ENCODE measurements around the gene TXNRD2.

TXNRD2 gene

DNA sequence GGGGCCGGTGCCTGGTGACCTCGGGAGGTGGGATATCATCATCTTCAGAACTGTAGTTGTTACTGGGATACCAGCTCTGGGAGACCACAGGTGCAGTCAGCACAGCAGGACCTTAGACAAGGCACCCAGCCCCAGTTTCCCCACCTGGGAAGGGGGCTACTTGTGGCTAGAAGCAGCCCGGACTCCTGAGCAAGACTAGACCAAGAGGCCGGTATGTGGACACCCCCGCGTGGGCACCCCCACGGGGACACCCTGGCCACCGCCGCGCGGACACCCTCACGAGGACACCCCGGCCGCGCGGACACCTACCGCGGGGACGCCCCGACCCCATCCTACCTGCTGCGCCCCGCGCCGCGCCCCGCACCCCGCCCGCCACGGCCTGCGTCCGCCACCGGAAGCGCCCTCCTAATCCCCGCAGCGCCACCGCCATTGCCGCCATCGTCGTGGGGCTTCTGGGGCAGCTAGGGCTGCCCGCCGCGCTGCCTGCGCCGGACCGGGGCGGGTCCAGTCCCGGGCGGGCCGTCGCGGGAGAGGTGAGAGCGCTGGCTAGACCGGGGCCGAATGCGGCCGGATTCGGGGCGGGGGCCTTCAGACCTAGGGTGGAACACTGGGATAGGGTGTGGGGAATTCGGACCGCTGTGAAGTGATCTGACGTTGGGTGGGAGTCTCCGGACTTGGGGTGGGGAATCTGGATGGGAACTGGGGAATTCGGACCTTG, at the start of gene TXNRD2, which contains the start of gene COMT:
TXNRD2 (minus strand) TSS at position 454 of the 718 bp plus-strand sequence; CDS start at position 439, 15 bp downstream.
COMT (plus strand) TSS at position 408 of the 718 bp plus-strand sequence. CDS start 20,755 bp downstream, outside the sequence.
- peak; percentile 79 for DNase-seq

DNA sequence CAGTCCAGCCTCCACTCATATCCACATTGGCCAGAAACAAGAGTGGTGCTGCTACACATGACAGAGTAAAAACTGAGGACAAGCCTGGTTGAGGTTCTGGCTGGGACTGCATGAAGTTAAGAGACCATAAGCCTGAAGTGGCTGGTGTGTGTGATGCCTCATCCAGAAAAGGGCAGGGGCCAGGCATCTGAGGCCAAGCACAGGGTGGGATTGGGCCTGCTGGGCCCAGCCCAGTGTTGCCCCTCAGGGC, 49.7 kb upstream of the TXNRD2 start:
- DNase-seq = no peak

DNA sequence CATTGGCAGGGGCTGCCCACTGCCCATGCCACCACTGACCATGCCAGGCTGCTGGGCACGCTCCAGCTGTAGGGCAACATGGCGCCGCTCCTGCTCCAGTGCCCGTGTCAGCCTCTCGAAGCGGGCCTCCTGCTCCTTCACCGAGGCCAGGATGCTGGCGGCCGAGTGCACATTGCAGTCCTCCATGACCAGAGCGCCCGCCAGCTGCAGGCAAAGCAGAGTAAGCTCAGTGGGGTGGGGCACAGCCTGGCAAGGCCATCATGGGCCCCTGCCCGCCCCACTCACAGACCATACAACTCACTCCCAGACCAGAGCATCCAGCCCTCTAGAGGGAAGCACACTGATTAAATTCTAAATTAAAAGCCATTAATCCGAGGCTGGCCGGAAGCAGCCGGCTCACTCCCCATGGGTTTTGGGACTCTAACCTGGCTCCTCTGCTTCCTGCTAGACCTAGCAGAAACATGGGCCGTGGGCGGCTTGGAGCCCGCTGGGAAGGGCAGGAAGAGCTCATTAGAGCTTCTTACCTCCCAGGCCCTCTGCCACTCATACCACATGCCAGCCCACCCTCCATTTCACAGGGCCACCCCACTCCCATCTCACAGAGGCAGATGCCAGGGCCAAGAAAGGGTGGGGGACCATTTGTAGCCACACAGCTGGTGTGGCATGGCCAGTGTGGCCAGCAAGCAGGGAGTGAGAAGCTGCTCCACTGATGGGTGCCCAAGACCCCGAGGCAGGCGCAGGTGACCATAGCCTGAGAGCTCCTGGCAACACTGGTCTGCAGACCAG, 49.2 kb upstream of the TXNRD2 start:
- no peak for DNase-seq

DNA sequence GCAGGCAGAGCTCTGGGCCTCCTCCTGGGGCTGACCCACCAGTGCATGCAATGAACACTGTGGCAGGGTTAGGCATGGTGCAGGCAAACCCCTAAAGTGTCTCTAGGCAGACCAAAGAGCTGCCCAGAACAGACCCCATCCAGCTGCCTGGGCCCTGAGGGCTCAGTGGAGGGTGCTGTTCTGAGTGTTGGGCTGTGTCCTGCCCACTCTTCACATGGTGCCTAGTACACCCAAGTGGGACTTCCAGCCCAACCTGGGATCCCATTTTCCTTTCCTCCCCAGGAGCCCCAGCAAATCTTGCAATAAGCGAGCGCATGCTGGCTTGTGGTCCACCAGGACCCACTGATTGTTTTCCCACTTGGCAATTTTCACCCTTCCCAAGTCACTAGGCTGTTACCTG, 48.6 kb upstream of the TXNRD2 start:
- DNase-seq = no peak

DNA sequence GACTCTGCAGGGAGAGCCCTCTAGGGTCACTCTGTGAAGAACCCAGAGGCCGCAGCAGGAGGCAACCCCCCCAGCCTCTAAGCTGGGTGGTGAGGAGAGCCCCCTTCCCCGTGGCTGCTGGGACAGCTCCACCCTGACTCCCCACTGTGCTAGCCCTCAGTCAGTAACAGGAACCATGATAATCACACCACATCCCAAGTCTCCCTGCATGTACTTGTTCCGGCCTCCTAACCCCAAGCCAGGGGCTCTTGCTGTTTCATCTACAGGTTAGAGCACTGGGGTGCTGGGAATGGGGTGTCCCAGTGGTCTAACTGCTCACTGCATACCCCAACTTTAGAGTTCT, 48.1 kb upstream of the TXNRD2 start:
- no peak for DNase-seq

DNA sequence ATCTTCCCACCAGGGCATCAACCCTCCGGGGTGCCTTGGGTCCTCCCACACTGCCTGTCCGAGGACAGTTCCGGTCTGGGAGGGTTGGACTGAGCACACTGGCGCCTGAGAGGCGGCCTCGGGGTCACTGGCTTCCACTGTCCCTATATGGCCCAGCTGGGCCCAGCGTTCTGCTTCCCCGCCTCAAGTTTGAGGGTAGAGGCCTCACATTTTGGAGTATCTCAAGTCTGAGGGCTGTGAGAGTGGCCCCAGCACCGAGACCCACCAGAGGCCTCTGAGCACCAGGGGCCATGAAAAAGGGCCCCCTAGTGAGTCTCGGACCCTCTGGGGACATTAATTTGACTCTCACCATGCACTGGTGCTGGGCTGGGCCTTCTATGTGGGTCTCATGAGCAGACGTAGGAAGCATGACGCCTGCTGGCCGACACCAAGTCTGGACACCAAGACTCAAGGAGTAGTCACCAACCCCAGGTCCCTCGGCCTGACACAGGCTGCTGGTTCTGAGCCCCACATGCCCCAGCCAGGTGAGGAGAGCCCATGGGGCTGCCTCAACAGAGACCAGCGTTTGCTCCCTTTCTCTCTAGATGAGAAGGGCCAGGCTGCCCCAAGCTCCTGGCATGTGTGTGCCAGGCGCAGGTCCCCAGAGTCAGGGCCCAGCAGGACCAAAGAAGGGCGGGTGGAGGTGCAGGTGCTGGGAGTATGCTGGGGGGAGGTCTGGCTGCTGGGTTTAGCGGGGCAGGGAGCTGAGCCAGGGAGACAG, 47.5 kb upstream of the TXNRD2 start:
- DNase-seq = no peak

DNA sequence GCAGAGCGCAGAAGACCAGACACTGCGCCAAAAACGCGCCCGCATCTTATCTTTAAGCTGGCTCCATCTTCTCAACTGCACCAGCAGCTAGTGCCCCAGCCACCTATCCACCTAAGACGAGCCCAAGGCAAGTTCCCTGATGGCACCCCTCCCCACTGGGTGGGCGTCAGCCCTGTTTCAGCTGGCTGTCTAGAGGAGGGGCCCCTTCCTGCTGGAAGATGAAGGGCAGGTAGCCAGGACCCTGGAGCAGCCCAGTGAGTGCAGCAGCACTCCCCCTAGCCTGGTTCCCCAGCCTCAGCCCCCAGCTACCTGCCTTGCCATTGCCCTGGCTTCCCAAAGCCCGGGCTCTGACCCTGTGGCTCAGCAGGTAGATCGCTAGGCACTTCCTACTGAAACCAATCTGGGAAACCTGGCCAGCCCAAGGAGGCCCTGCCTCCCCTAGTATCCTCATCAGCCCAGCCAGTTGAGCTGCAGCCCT, 46.8 kb upstream of the TXNRD2 start:
- no peak for DNase-seq

DNA sequence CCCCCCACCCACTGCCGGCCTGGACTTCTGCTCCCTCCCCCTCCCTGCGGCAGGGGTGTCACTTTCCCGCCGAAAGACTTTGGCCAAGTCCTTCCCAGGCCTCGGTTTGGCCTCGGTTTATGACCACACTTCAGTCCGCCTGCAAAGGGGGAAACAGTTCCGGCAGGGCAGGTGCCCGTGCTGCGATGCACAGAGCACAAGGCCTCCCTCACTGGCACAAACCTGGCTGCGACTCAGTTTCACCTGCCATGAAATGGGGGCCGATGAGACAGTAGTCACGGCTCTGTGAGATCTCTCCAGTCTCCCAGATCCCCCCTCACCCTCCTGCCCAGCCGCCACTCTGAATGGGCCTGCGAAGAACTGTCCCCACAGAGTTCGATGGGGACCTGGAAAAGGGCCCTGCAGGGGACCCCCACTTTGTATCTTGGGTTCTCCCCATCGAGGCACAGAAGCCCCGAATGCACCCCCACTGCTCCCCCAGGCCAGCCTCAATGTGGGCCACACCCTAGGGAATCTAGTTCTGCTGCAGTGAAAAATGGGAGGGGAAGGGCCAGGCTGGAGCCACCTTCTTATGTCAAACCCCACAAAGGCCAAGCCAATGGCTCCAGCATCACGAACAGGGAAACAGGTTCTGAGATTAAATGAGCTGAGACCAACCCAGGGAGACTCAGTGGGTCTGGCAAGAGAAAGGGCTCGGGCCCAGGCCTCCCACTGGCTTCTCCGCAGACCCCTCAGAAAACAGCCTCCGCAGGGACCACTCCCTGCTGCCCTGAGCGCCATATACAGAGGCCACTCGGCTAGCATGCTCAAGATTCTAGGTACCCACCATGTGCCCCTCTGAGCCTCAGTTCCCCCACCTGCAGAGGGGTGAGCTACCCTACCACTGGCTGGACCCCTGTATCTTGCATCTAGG, 46.0 kb upstream of the TXNRD2 start:
- DNase-seq = no peak

DNA sequence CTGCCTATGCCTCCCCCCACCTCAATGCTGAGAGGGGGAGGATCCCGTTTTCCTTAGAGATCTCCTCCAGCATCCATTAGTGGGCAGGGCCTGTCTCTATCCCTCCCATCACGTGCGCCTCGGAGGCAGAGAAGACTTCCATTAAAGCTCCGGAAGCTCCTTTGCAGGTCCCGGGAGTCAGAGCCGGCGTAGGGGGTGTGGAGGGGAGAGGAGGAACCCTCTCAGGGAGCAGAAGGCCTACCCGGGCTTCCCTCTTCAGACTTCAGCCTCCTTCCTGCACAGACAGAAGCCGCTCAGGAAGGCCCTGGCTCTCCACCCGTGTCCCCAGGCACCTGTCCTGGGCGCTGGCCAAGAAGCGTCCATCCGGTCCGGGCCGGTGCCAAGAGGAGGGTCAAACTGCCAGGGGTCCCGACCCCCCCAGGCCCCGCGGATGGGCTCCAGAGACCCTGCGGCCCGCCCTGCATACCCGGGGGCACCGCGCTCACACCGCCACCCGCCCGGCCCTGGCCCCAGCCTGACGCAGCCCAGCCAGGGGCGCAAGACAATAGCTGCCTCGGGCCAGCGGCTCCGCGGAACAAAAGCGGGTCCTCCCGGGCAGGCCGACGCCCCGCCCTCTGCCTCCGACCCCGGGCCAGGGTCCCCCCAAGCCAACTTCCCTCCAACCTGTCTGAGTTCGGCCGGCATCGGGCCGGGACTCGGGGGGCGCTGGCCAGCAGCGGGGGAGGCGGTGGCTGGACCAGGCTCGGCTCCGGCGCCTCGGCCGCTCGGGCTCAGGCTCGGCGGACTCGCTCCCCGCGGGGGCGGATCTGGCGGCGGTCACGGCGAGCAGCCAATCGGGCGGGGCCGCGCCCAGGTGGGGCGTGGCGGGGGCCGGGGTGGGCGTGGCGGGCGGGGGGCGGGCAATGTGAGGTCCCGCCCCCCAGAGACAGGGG, 45.1 kb upstream of the TXNRD2 start:
- DNase-seq = peak; percentile 78

DNA sequence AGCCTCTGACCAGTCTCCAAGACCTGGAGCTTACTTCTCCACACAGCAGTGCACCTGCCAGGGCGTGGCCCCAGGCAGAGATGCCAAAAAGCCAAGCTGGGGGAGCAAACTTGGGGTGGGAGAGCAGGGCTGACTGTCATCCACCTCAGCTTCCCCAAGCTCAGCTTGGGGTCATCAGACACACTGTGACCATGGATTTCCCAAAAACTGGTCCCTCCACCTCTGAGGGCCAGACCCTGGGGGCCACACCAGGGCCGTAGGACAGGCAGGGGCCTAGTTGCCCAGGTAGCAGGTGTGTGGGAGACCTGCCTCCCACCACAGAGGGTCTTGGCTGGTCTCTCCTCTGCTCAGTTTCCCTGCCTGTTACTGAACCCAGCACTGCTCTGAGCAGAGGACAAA, 44.4 kb upstream of the TXNRD2 start:
- DNase-seq = no peak

DNA sequence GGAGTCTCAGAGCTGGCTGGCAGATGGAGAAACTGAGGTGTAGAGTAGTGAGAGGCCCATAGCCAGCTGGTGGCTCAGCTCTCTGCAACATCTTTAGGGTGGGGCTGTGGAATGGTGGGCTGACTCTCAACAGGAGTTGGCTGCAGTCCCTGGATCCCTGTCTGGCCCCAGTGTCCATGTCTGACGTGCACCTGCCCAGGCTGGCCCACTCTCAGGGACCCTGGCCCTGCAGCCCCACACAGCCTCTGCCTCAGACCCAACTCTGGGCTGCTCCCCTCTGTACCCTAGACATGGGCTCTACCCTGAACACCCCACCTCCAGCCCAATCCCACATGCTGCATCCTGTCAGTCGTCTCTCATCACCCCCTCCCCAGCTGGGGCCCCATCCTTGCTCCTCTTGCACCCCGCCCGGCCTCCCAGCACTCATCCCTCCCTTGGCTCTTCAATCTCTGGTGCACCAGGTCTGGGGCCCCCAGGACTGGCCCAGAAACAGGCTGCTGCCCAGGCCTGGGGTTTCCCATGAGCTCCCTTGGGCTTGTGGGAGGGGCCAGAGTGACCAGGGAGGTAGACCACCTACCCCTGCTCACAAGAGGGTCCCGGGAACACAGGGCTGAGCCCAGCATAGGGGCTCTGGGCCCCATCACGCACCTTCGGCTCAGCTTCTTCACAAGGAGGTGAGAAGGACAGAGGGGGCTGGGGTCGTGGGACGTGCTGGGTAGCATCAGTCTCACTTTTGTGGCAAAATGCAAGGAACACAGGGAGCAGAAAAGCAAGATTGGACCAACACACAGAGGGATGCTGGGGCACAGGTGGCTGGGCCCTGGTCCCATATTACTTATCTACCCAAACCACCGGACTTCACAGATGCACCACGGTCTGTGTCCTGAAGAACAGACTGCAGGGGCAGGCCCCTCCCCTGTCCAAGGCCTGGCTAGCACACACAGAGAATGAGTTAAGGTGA, 43.5 kb upstream of the TXNRD2 start:
- DNase-seq = no peak

DNA sequence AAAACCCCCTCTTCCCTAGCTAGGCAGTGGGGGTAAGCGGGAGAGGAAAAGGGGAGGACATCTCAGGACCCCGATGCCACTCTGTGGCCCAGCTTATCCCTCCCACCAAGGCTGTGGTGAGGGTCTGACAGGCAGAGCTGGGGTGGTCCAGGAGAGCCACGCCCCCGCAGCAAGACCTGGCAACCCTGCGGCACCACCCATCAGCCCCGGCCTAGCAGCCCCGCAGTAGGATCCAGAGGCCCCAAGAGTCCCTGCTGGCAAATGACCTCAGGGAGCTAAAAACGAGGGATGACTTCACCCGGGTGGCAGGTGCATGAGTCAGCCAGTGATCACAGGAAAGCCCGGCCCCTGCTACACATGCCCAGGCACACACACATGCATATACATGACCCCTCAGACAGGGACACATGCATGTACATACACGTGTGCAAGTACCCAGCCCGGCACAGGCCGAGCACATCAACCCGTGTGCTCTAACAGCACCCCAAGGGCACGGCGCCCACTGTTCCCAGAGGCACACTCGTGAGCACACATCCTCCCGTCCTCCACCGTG, 42.7 kb upstream of the TXNRD2 start:
- DNase-seq = no peak

DNA sequence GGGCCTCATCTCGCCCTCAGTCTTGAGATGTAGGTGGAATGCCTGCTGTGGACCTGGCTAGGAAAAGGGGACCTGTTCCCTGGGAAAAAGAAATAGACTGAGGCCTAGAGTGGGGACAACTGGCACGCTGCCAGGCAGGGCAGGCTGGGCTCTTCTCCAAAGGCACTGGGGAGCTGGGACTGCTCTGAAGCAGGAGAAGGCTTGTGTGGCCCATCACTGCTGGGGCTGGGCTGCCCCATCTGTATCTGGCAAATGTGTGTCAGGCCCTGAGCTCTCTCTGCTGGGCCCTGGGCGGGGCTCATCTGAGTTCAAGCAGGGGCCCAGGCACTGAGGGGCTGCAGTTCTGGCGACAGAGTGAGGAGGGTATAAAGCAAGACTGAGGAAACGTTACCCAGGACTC, 42.1 kb upstream of the TXNRD2 start:
- no peak for DNase-seq

DNA sequence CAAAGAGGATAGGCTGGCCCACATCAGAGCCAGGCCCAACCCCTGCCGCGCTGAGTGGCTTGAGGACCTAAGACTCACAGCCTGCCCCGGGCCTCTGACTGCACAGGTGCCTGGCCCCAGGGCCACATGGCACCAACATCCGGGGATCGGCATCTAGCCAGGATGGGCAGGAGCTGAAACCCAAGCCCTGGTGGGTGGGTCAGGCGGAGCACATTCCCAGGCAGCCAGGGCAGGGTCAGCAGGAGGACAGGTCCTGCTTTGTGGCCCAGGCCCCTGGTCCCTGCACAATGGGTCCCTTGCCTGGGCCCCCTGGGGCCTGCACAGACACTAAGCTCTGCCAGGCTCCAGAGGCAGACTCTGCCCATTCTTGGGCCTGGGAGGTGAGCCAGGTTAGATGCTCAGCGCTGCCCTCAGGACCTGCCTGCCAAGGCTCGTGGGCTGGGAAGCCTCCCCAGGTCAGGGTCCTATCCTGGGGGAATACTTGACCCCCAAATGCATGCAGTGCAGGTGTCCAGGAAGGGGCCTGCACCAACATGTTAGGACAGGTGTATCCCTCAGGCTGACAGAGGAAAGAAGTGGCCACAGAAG, 41.5 kb upstream of the TXNRD2 start:
- DNase-seq = no peak

DNA sequence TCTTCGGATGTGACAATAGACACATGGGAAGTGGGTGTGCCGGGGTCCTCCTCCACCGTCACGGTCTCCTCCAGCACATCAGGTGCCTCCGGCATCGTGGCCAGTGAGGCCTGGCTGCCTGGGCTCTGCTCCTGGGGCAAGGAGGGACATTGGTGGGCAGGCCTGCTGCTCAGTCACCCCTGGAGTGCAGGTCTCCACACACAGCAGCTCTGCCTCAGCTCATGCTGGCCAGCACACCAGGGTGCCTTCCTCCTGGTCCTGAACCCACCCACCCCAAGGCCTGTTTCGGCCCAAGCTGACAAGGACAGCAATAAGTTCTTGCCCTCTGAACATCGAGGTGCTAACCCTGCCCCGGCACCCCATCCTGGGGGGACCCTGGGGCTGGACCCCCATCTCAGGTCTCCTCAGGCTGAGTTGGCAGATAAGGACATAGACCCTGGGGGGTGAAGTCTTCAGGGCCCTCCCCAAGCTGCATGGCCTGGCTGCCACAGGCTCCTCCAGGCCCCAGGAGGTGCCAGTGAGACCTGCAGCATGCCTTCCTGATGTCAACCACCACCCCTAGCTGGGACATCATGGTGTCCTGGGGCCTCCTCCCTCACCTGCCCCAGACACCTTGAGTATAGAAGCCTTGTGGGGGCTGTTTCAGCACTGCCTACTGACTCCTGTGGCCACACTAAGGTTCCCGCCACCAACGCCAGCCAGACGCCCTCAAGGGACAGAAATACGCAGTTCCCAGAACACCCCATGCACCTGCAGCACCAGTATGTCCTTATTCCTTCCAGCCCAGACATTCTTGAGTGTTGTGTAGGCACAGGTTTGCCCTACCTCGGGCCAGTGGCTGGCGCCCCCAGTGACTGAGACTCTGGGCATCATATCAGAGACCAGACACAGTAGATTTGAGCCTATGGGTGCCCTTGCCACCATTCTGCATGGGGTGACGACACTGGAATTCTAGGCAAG, 40.6 kb upstream of the TXNRD2 start:
- DNase-seq = no peak

DNA sequence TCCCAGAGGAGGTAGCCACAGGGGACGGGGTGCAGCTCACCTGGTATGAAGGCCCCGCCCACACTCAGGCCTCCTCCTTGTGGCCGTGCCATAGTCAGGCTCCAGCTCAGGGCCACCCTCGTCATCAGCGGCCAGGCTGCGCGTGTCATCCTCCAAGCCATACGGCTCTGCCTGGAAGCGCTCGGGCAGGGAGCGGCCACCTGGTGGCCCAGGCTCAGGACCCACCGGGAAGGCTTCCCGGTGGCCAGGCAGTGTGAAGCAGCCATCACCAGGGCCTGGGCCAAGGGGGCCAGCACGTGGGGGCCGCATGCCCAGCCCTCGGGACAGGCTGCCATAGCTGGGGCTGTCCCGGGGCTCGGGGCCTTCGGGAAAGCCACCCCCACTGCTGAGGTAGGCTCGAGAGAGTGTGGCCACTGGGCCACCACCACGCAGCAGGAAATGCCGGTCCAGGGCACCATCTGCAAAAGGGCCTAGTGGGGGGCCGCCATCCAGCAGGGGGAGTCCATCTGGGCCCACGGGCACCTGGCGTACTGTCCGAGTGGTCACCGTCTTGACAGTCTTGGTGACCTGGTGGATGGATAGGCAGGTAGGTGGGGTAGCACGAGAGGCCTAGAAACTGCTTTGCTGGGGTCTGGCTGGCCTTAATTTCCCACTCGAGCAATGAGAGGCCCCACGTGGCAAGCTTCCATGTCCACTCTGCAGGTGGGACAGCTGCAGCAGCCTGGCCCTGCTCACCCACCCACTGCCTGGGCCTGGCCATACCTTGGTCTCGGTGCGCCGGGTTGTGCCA, 39.7 kb upstream of the TXNRD2 start:
- DNase-seq = no peak

DNA sequence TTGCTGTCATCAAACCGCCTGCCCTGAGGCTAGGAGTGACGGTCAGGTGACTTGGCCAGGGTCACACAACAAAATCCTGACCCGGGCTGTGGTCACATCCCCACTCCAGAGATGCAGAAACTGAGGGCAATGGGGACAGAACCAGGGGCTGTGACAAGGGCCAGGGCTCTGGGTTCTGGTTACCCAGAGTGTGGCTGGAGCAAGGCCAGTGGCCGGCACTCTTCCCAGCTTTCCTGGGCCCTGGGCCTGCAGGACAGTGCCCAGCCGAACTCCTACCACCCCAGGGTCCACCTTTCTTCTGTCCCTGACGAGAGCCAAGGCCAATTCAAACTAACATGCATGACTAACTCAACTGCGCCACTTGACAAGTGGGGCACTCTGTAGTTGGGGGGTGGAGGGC, 39.1 kb upstream of the TXNRD2 start:
- no peak for DNase-seq
